SU-DHL-6 (cell line): ENCODE data around the gene POLQ.

Experiments
- H2AFZ ChIP-seq: fragments of 200-600 bp; sonication (generic); 2 replicates; pipeline ENCODE4 v1.6.1; 2014; ENCODE audit warnings: low read depth, mild to moderate bottlenecking, moderate library complexity, mixed read lengths, antibody characterized with exemption, low read length; ENCODE audit not compliant: severe bottlenecking
- H3F3A ChIP-seq: fragments of 200-600 bp; shearing (Covaris generic); 2 replicates; pipeline ENCODE4 v1.6.0; 2016; ENCODE audit warnings: antibody characterized with exemption, mild to moderate bottlenecking; ENCODE audit not compliant: insufficient read depth
- H3K27ac ChIP-seq: fragments of 200-600 bp; sonication (generic); 2 replicates; pipeline ENCODE4 v1.5.1; 2016; ENCODE audit warnings: low read depth, mild to moderate bottlenecking, low read length, moderate library complexity, mixed read lengths
- H3K27me3 ChIP-seq: fragments of 200-600 bp; sonication (generic), shearing (Covaris generic); 2 replicates; pipeline ENCODE4 v1.6.0; 2014; ENCODE audit warnings: mild to moderate bottlenecking, low read length
- H3K36me3 ChIP-seq: fragments of 200-600 bp; sonication (generic); 2 replicates; pipeline ENCODE4 v1.6.1; 2014; ENCODE audit warnings: mild to moderate bottlenecking, low read length, mixed read lengths
- H3K4me2 ChIP-seq: fragments of 300-600, 200-600 bp; shearing (Covaris generic), sonication (generic); 2 replicates; pipeline ENCODE4 v1.6.0; 2014; ENCODE audit warnings: low read length, low read depth, mild to moderate bottlenecking; ENCODE audit not compliant: poor library complexity, severe bottlenecking
- H3K4me3 ChIP-seq: fragments of 200-600 bp; sonication (generic); 2 replicates; pipeline ENCODE4 v1.5.1; 2014; ENCODE audit warnings: antibody characterized with exemption, low read length, mild to moderate bottlenecking, mixed read lengths; ENCODE audit not compliant: insufficient read depth, poor library complexity, severe bottlenecking
- H3K79me2 ChIP-seq: fragments of 200-600 bp; sonication (generic); 2 replicates; pipeline ENCODE4 v1.6.1; 2014; ENCODE audit warnings: mild to moderate bottlenecking, low read length, moderate library complexity; ENCODE audit not compliant: insufficient read depth
- H3K9ac ChIP-seq: fragments of 200-600 bp; sonication (generic); 2 replicates; pipeline ENCODE4 v1.7.0; 2014; ENCODE audit warnings: mild to moderate bottlenecking, low read length
- H3K9me2 ChIP-seq: fragments of 200-600 bp; sonication (generic); replicated peaks from 2 replicates; pipeline ENCODE4 v1.6.1; 2014; ENCODE audit warnings: low read length; ENCODE audit not compliant: insufficient read depth
- H3K9me3 ChIP-seq: fragments of 200-600 bp; sonication (generic); 2 replicates; pipeline ENCODE4 v1.6.1; 2014; ENCODE audit warnings: low read length, mixed read lengths; ENCODE audit not compliant: insufficient read depth
- H4K20me1 ChIP-seq: fragments of 200-600 bp; sonication (generic); 2 replicates; pipeline ENCODE4 v1.6.1; 2014; ENCODE audit warnings: low read depth, mild to moderate bottlenecking, antibody characterized with exemption, low read length, moderate library complexity, mixed read lengths
- CTCF ChIP-seq: fragments of 200-600 bp; sonication (generic); IDR thresholded peaks from one replicate; pipeline ENCODE4 v1.5.1; 2017; ENCODE audit warnings: antibody characterized with exemption, mild to moderate bottlenecking, low read length, moderate library complexity; ENCODE audit not compliant: insufficient read depth, poor library complexity, severe bottlenecking
- EZH2phosphoT487 ChIP-seq: fragments of 200-600 bp; sonication (generic), shearing (Covaris generic); conservative IDR thresholded peaks from 2 replicates; pipeline ENCODE4 v1.6.1; 2018; ENCODE audit warnings: mild to moderate bottlenecking, antibody characterized with exemption, low read length, moderate library complexity, mixed read lengths

Gene POLQ

DNA sequence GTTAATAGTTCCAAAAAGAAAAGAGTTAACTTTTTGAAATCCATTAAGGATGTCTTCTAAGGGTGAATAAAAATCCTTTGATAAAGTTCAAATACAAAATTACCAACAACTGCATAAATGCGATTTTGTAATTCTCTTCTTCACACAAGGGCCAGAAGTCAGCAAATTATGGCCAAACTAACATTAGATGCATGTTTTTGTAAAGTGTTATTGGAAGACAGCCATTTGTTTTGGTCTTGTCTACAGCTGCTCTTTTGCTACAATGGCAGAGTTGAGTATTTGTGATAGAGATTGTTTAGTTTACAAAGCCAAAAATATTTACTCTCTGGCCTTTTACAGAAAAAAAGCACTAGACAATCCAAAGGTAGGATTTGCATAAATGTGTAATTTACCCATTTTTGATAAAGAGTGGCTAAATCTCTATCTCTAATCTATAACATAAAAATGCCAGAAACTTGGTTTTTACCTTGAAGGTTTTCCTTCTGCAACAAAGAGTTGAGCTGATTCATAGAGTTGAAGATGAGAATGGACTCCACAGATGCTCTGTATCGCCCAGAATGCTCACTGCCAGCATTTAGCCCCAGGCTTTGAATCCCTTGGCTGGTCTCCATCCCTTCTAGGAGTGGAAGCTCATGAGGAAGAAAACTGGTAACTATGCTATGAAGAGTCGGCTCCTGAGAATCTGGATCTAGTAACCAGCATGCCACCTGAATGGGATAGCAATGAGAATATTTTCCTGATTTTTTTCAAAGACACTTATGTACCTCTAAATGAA is 64.5 kb downstream of the POLQ start:
- Histone ChIP-seq H3K9me3 (no peaks in the 10 kb centered on the region), H3K9ac (no peak overlapping the region), H3K4me2 (no peak overlapping the region), H2AFZ (no peak overlapping the region), H4K20me1 (no peaks in the 10 kb centered on the region), H3K79me2 (no peaks in the 10 kb centered on the region), H3K36me3 (peaks cover 49% of the 10 kb centered on the region), H3K27me3 (no peaks in the 10 kb centered on the region), H3K4me3 (no peak overlapping the region), H3K9me2 (no peaks in the 10 kb centered on the region), H3F3A (no peaks in the 10 kb centered on the region; the same call in 1 of the 2 replicates), H3K27ac (no peak overlapping the region)
- TF ChIP-seq CTCF (no peak), EZH2phosphoT487 (no peak)

DNA sequence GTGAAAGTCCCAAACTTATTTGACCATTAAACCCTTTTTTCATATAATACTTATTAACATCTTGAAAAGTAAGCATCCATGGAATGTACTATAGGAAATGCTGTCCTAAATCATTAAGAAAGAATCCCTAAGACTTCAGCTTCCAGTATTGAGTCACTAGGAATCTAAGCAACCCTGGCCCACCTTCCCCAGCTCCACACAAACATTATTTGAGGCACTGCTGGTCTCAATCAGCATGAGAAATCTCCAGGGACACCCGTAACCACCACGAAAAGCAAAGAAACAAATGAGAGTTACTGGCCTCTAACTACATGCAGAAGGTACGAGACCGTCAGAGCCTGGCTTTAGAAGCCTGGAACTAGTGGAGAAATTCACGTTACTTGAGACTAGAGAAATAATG is 68.2 kb downstream of the POLQ start:
- H3F3A ChIP-seq = no peaks in the 10 kb centered on the region; the same call in 1 of the 2 replicates
- no peaks in the 10 kb centered on the region for H3K79me2 ChIP-seq
- no peak overlapping the region for H3K4me3 ChIP-seq
- no peaks in the 10 kb centered on the region for H3K9me3 ChIP-seq
- H3K9me2 ChIP-seq = no peaks in the 10 kb centered on the region
- H3K9ac ChIP-seq = no peak overlapping the region
- no peak overlapping the region for H3K27ac ChIP-seq
- H3K4me2 ChIP-seq = no peak overlapping the region
- H3K36me3 ChIP-seq = peaks cover 52% of the 10 kb centered on the region
- no peaks in the 10 kb centered on the region for H4K20me1 ChIP-seq
- TF ChIP-seq EZH2phosphoT487 = no peak
- no peak for TF ChIP-seq CTCF
- no peak overlapping the region for H2AFZ ChIP-seq
- no peaks in the 10 kb centered on the region for H3K27me3 ChIP-seq

DNA sequence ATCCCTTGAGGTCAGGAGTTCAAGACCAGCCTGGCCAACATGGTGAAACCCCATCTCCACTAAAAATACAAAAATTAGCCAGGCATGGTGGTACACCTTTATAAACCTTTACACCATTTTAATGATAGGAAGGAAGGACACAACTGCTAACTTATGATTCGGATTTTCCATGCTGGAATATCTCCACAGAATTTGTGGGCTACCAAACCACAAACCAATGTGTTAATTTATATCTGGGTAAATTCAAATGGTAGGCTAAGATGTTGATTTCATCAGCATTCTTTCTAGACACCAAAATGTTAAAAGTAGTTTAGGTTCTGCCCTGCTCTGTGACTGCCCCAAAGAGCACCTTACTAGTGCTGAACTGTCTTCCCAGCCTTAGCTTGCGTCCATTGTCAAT is 72.8 kb downstream of the POLQ start:
- Histone ChIP-seq H3F3A (no peaks in the 10 kb centered on the region), H3K9ac (no peak overlapping the region), H3K36me3 (peaks cover 58% of the 10 kb centered on the region), H3K4me2 (no peak overlapping the region), H3K79me2 (no peaks in the 10 kb centered on the region), H3K9me3 (no peaks in the 10 kb centered on the region), H4K20me1 (no peaks in the 10 kb centered on the region), H3K27me3 (no peaks in the 10 kb centered on the region), H3K4me3 (no peak overlapping the region), H3K27ac (no peak overlapping the region), H3K9me2 (no peaks in the 10 kb centered on the region), H2AFZ (no peak overlapping the region)
- no peak for TF ChIP-seq CTCF
- TF ChIP-seq EZH2phosphoT487 = no peak
